Measurements from ENCODE around the gene SMO.

Gene SMO

GRCh38 chr7:129167817-129168216 is 20.6 kb upstream of the SMO start:
- H3K79me1 ChIP-seq (ENCODE audit: low read depth, low read length), result no peaks in the 10 kb centered on the region
- no peaks in the 10 kb centered on the region for H3K9me3 ChIP-seq (replicated peaks in 1 of 2; ENCODE audit: control insufficient read depth in 2 of 2, insufficient read depth in 1 of 2, low read depth in 1 of 2, low read length in 2 of 2)
- no CpG with 5 or more reads among the region's 4 CpGs for WGBS, 2 donors (ENCODE audit: extremely low coverage in 2 of 2, insufficient read length in 2 of 2, insufficient replicate concordance in 1 of 2)
- no peak overlapping the region for H2AFZ ChIP-seq (ENCODE audit: low read length)
- H3K27ac ChIP-seq (replicated peaks; ENCODE audit: low read length), result no peak overlapping the region
- H4K91ac ChIP-seq (ENCODE audit: low read depth, low read length, poor library complexity), result no peak overlapping the region
- H2BK120ac ChIP-seq (ENCODE audit: low read depth, low read length), result no peak overlapping the region
- no peak for DNase-seq (ENCODE audit: low spot score)
- H4K8ac ChIP-seq (ENCODE audit: low read depth, low read length), result no peak overlapping the region
- peaks cover 0 to 10% of the 10 kb centered on the region in 2 donors for H3K4me1 ChIP-seq (ENCODE audit: control insufficient read depth in 2 of 2, insufficient read depth in 1 of 2, low read depth in 1 of 2, low read length in 2 of 2)
- H3K18ac ChIP-seq (ENCODE audit: low read length), result no peak overlapping the region
- H3K9ac ChIP-seq (ENCODE audit: low read depth, low read length, poor library complexity), result no peak overlapping the region
- no peak overlapping the region for H3K14ac ChIP-seq (ENCODE audit: low read length)
- no peak overlapping the region for H2AK5ac ChIP-seq (ENCODE audit: low read depth, low read length)
- H2BK15ac ChIP-seq (ENCODE audit: low read length), result no peak overlapping the region
- H2BK5ac ChIP-seq (ENCODE audit: low read length), result no peak overlapping the region
- H3K23ac ChIP-seq (ENCODE audit: low read depth, low read length, poor library complexity), result no peak overlapping the region
- H3K36me3 ChIP-seq (replicated peaks in 1 of 2; ENCODE audit: control insufficient read depth in 2 of 2, insufficient read depth in 2 of 2, low read length in 2 of 2), result peaks cover 0 to 4% of the 10 kb centered on the region in 2 donors
- no peak overlapping the region for H3K4me2 ChIP-seq (ENCODE audit: insufficient read depth, low read length, poor library complexity, severe bottlenecking)
- no peak overlapping the region for H3K4ac ChIP-seq (ENCODE audit: low read length)
- no peak overlapping the region for H2BK12ac ChIP-seq (ENCODE audit: low read length)
- H3K27me3 ChIP-seq (ENCODE audit: control insufficient read depth in 3 of 3, insufficient read depth in 3 of 3, low read depth in 1 of 3, low read length in 3 of 3), result no peaks in the 10 kb centered on the region
- H3K4me3 ChIP-seq (ENCODE audit: low read length in 2 of 2), result no peak overlapping the region

- no peak overlapping the region for H2AK5ac ChIP-seq (ENCODE audit: low read depth, low read length)
- DNase-seq (ENCODE audit: low spot score), result no peak
Measured at GRCh38 chr7:129168231-129169021, 20.0 kb upstream of the SMO start.

GRCh38 chr7:129169171-129169671 is 19.2 kb upstream of the SMO start:
- H3K18ac ChIP-seq (ENCODE audit: low read length), result peak overlapping the region; percentile 95
- no peak overlapping the region for H3K4ac ChIP-seq (ENCODE audit: low read length)
- H2BK12ac ChIP-seq (ENCODE audit: low read length), result no peak overlapping the region
- no CpG with 5 or more reads among the region's 47 CpGs for WGBS, 2 donors (ENCODE audit: extremely low coverage in 2 of 2, insufficient read length in 2 of 2, insufficient replicate concordance in 1 of 2)
- H2AK5ac ChIP-seq (ENCODE audit: low read depth, low read length), result no peak overlapping the region
- H2BK5ac ChIP-seq (ENCODE audit: low read length), result no peak overlapping the region
- peak overlapping the region; percentile 85 for H4K91ac ChIP-seq (ENCODE audit: low read depth, low read length, poor library complexity)
- peaks cover 0 to 10% of the 10 kb centered on the region in 2 donors for H3K4me1 ChIP-seq (ENCODE audit: control insufficient read depth in 2 of 2, insufficient read depth in 1 of 2, low read depth in 1 of 2, low read length in 2 of 2)
- H2BK120ac ChIP-seq (ENCODE audit: low read depth, low read length), result no peak overlapping the region
- DNase-seq (ENCODE audit: low spot score), result peak; percentile 49
- H4K8ac ChIP-seq (ENCODE audit: low read depth, low read length), result no peak overlapping the region
- no peak overlapping the region for H2BK15ac ChIP-seq (ENCODE audit: low read length)
- H3K27me3 ChIP-seq (ENCODE audit: control insufficient read depth in 3 of 3, insufficient read depth in 3 of 3, low read depth in 1 of 3, low read length in 3 of 3), result no peaks in the 10 kb centered on the region
- H3K23ac ChIP-seq (ENCODE audit: low read depth, low read length, poor library complexity), result no peak overlapping the region
- H2AFZ ChIP-seq (ENCODE audit: low read length), result peak overlapping the region; percentile 16
- no peaks in the 10 kb centered on the region for H3K9me3 ChIP-seq (replicated peaks in 1 of 2; ENCODE audit: control insufficient read depth in 2 of 2, insufficient read depth in 1 of 2, low read depth in 1 of 2, low read length in 2 of 2)
- peak overlapping the region; percentile 73 for H3K14ac ChIP-seq (ENCODE audit: low read length)
- H3K4me3 ChIP-seq (ENCODE audit: low read length in 2 of 2), result peak overlapping the region in 1 of 2 donors; percentile 75
- peak overlapping the region; percentile 74 for H3K9ac ChIP-seq (ENCODE audit: low read depth, low read length, poor library complexity)
- H3K79me1 ChIP-seq (ENCODE audit: low read depth, low read length), result no peaks in the 10 kb centered on the region
- peak overlapping the region; percentile 75 for H3K4me2 ChIP-seq (ENCODE audit: insufficient read depth, low read length, poor library complexity, severe bottlenecking)
- peaks cover 0 to 4% of the 10 kb centered on the region in 2 donors for H3K36me3 ChIP-seq (replicated peaks in 1 of 2; ENCODE audit: control insufficient read depth in 2 of 2, insufficient read depth in 2 of 2, low read length in 2 of 2)
- no peak overlapping the region for H3K27ac ChIP-seq (replicated peaks; ENCODE audit: low read length)

More at GRCh38 chr7:129168231-129169021, 20.0 kb upstream of the SMO start:
- H3K9ac ChIP-seq (ENCODE audit: low read depth, low read length, poor library complexity), result peak overlapping the region; percentile 67
- no peak overlapping the region for H2BK120ac ChIP-seq (ENCODE audit: low read depth, low read length)
- H3K36me3 ChIP-seq (replicated peaks in 1 of 2; ENCODE audit: control insufficient read depth in 2 of 2, insufficient read depth in 2 of 2, low read length in 2 of 2), result peaks cover 0 to 4% of the 10 kb centered on the region in 2 donors
- H3K23ac ChIP-seq (ENCODE audit: low read depth, low read length, poor library complexity), result peak overlapping the region; percentile 51
- no peaks in the 10 kb centered on the region for H3K79me1 ChIP-seq (ENCODE audit: low read depth, low read length)
- H3K27ac ChIP-seq (replicated peaks; ENCODE audit: low read length), result no peak overlapping the region
- H4K8ac ChIP-seq (ENCODE audit: low read depth, low read length), result no peak overlapping the region
- WGBS, 2 donors (ENCODE audit: extremely low coverage in 2 of 2, insufficient read length in 2 of 2, insufficient replicate concordance in 1 of 2), result no CpG with 5 or more reads among the region's 20 CpGs
- H2BK5ac ChIP-seq (ENCODE audit: low read length), result no peak overlapping the region
- no peak overlapping the region for H4K91ac ChIP-seq (ENCODE audit: low read depth, low read length, poor library complexity)
- H3K4ac ChIP-seq (ENCODE audit: low read length), result no peak overlapping the region
- H3K14ac ChIP-seq (ENCODE audit: low read length), result peak overlapping the region; percentile 3
- H3K4me1 ChIP-seq (ENCODE audit: control insufficient read depth in 2 of 2, insufficient read depth in 1 of 2, low read depth in 1 of 2, low read length in 2 of 2), result peaks cover 0 to 10% of the 10 kb centered on the region in 2 donors
- no peak overlapping the region for H3K4me3 ChIP-seq (ENCODE audit: low read length in 2 of 2)
- H3K18ac ChIP-seq (ENCODE audit: low read length), result peak overlapping the region; percentile 54
- H3K27me3 ChIP-seq (ENCODE audit: control insufficient read depth in 3 of 3, insufficient read depth in 3 of 3, low read depth in 1 of 3, low read length in 3 of 3), result no peaks in the 10 kb centered on the region
- H2AFZ ChIP-seq (ENCODE audit: low read length), result no peak overlapping the region
- no peak overlapping the region for H2BK12ac ChIP-seq (ENCODE audit: low read length)
- peak overlapping the region; percentile 75 for H3K4me2 ChIP-seq (ENCODE audit: insufficient read depth, low read length, poor library complexity, severe bottlenecking)
- H2BK15ac ChIP-seq (ENCODE audit: low read length), result no peak overlapping the region
- no peaks in the 10 kb centered on the region for H3K9me3 ChIP-seq (replicated peaks in 1 of 2; ENCODE audit: control insufficient read depth in 2 of 2, insufficient read depth in 1 of 2, low read depth in 1 of 2, low read length in 2 of 2)

- Histone ChIP-seq H2BK15ac (ENCODE audit: low read length) (no peak overlapping the region), H3K23ac (ENCODE audit: low read depth, low read length, poor library complexity) (no peak overlapping the region), H2BK12ac (ENCODE audit: low read length) (no peak overlapping the region), H3K18ac (ENCODE audit: low read length) (no peak overlapping the region), H2BK120ac (ENCODE audit: low read depth, low read length) (no peak overlapping the region), H4K91ac (ENCODE audit: low read depth, low read length, poor library complexity) (no peak overlapping the region), H2AK5ac (ENCODE audit: low read depth, low read length) (no peak overlapping the region), H2AFZ (ENCODE audit: low read length) (peak overlapping the region; percentile 16), H3K4me1 (ENCODE audit: control insufficient read depth in 2 of 2, insufficient read depth in 1 of 2, low read depth in 1 of 2, low read length in 2 of 2) (peaks cover 0 to 10% of the 10 kb centered on the region in 2 donors), H3K14ac (ENCODE audit: low read length) (no peak overlapping the region), H3K9ac (ENCODE audit: low read depth, low read length, poor library complexity) (no peak overlapping the region), H3K4me2 (ENCODE audit: insufficient read depth, low read length, poor library complexity, severe bottlenecking) (peak overlapping the region; percentile 75), H3K4me3 (ENCODE audit: low read length in 2 of 2) (no peak overlapping the region), H3K79me1 (ENCODE audit: low read depth, low read length) (no peaks in the 10 kb centered on the region), H4K8ac (ENCODE audit: low read depth, low read length) (no peak overlapping the region), H3K27ac (replicated peaks; ENCODE audit: low read length) (no peak overlapping the region), H3K27me3 (ENCODE audit: control insufficient read depth in 3 of 3, insufficient read depth in 3 of 3, low read depth in 1 of 3, low read length in 3 of 3) (no peaks in the 10 kb centered on the region), H3K4ac (ENCODE audit: low read length) (no peak overlapping the region), H3K9me3 (replicated peaks in 1 of 2; ENCODE audit: control insufficient read depth in 2 of 2, insufficient read depth in 1 of 2, low read depth in 1 of 2, low read length in 2 of 2) (peaks cover 0 to 3% of the 10 kb centered on the region in 2 donors), H2BK5ac (ENCODE audit: low read length) (no peak overlapping the region), H3K36me3 (replicated peaks in 1 of 2; ENCODE audit: control insufficient read depth in 2 of 2, insufficient read depth in 2 of 2, low read length in 2 of 2) (peaks cover 0 to 2% of the 10 kb centered on the region in 2 donors)
- no CpG with 5 or more reads among the region's 16 CpGs for WGBS, 2 donors (ENCODE audit: extremely low coverage in 2 of 2, insufficient read length in 2 of 2, insufficient replicate concordance in 1 of 2)
- DNase-seq (ENCODE audit: low spot score), result no peak
Measured at GRCh38 chr7:129169686-129170440, 18.6 kb upstream of the SMO start.
